Glomerular visceral epithelial cell (primary cell): Measurements from ENCODE around the gene DYSF.
"Not testable (repeated sequence)": the region's sequence is repeated elsewhere in the genome, so short reads cannot be mapped to it uniquely, and the experiment has no call there.

Experiments used
- DNase-seq: peaks from one replicate; pipeline ENCODE4 v3.0.0-alpha.2; 2016; ENCODE audit errors: extremely low spot score

Gene DYSF

DNA sequence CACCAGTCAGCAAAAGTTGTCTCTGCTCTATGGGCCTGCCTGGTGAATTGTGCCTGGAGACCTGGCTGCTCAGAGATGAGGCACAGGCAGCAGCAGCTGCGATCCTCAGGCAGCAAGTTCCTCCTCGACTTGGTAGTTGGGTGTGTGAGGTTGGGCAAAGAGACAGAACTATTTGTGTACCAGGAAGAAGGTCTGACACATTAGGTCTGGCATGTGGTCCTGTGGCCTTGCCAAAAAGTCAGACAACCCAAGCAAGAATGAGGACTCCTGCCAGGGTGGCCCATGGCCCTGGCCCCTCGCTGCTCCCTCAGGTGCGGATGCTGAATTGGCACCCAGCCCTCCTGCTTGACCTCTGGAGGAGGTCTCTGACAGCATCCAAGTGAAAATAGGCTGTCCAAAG, 192.7 kb downstream of the DYSF start:
- no peak for DNase-seq

DNA sequence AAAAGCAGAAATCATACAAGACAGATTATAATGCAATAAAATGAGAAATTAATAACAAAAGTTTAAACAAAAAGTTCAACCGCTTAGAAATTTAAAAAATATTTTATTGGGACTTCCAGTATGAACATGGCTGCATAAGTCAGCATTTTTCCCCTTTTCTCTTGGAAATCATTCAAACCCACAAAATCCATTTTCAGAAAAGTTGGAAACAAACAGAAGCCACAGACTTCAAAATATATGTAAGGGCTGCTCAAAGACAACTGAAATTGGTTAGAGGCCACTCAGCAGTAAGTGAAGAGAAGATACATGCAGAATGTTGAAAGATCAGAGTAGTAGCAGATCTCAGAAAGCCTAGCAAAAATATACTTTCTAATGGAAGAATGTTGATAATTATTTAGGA, 194.0 kb downstream of the DYSF start:
- DNase-seq, result no peak

DNA sequence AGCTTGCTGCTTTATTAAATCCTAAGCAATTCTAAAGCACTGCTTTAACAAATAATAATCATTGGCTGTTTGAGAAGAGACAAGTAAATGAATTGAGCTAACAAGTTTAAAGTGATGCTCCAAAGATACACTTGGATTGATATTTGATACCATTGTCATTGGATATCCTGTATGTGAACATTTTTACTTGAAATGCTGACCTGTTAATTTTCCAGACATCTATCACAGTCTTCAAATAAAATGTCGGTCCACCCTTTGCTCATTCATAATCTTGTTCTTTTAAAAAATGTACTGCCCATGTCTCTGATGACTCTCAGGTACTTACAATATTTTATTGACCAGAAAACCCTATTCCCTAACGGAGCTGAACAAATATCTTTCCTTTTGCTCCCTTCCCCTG, 202.1 kb downstream of the DYSF start:
- no peak for DNase-seq

DNA sequence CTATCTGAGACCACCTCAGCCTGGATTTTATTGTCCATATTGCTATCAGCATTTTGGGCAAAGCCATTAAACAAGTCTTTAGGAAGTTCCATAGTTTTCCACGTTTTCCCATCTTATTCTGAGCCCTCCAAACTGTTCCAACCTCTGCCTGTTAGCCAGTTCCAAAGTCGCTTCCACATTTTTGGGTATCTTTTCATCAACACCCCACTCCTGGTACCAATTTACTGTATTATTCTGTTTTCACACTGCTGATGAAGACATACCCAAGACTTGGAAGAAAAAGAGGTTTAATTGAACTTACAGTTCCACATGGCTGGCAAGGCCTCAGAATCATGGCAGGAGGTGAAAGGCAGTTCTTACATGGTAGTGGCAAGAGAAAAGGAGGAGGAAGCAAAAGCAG, 204.9 kb downstream of the DYSF start:
- not testable (repeated sequence) for DNase-seq

DNA sequence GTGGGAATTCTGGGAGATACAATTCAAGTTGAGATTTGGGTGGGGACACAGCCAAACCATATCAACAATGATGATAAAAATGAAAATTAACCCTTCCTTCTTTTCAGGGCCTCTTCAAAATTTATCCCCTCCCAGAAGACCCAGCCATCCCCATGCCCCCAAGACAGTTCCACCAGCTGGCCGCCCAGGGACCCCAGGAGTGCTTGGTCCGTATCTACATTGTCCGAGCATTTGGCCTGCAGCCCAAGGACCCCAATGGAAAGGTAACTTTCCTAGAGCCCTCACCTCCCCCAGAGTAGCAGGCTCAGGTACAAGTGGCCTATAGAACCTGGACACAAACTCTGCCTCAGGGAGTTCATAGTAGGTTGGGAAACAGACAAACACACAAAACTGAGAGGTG, 205.4 kb downstream of the DYSF start:
- DNase-seq, result no peak

DNA sequence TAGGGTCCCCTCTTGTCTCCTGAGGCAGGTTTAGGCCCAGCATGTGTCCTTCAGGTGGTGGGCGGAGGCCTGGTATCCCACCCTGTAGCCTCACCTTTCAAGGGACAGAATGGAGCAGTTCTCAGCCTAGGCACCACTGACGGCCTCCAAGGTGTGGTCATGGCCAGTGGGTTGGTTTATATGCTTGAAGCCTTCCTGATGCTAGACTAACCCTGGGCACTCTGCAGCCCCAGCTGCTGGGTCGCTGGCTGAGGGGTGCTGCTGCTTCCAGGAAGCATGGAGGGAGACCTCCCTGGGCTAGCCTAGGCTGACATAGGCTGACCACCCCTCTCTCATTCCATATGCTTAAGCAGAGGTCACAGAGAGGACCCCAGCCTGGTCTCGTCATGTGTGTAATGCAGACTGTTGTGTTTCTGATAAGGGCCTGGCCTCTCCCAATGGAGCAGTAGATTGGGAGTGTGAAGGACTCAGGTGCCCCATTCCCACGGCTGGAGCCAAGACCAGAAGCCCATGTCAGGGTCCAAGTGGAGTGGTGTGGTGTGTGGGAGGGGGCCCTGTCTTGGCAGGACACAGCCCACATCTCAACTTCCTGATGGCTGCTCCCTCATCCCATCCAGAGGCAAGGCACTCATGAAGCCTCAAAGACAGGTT, 206.6 kb downstream of the DYSF start:
- no peak for DNase-seq

DNA sequence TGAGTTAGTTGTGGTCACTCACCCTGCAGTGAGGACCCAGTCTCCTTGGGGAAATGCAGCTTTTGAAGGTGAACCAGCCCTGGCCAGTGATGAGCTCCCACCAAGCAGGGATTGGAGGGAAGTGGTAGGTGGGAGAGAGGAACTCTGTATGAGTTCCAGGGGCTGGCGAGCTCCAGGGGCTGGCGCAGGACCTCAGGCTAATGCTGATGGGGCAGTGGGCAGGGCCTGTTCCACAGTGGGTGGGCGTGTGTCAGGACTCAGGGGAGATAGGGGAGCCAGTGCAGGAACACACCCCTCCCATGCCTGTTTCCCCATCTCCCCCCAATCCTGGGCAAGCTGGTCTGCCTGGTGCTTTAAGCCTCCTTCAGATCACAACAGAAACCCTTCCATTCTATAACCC, 208.4 kb downstream of the DYSF start:
- DNase-seq, result no peak

DNA sequence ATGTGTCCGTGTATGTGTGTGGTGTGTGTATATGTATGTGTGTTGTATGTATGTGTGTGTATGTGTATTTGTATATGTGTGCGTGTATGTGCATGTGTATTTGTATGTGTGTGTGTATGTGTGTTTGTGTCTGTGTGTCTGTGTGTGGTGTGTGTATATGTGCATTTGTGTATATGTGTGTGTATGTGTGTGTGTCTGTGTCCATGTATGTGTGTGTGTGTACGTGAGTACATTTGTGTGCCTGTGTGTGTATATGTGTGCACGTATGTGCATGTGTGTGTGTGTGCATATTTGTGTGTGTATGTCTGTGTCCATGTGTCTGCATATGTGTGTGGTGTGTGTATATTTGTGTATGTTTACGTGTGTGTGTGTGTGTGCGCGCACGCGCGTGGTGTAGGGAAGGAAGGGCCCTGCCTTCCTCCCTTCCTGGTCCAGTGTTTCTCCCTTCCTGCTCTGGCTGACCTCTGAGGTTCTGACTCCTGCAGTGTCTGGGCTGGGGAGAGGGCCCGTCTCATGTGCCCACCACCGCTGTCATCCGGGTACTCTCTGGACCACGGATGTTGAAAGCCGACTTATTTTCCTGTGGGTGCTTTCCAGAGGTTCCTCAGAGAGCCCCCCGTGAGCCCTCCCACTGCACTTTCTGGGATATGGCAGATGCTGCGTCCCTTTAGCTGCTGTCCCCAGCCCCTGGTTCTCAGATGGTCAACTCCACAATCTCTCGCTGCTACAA, 209.5 kb downstream of the DYSF start:
- DNase-seq, result no peak

DNA sequence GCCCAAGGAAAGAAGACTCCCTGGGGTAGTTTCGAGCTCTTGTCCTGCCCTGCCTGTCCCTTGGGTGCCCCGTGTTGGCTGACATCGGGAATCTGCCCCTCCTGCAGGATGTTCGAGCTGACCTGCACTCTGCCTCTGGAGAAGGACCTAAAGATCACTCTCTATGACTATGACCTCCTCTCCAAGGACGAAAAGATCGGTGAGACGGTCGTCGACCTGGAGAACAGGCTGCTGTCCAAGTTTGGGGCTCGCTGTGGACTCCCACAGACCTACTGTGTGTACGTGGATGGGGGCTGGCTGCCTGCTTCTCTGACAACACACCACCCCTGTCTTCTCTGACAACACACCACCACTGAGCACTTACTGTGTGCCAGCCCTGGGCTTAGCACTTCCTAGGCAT, 210.8 kb downstream of the DYSF start:
- DNase-seq, result no peak

DNA sequence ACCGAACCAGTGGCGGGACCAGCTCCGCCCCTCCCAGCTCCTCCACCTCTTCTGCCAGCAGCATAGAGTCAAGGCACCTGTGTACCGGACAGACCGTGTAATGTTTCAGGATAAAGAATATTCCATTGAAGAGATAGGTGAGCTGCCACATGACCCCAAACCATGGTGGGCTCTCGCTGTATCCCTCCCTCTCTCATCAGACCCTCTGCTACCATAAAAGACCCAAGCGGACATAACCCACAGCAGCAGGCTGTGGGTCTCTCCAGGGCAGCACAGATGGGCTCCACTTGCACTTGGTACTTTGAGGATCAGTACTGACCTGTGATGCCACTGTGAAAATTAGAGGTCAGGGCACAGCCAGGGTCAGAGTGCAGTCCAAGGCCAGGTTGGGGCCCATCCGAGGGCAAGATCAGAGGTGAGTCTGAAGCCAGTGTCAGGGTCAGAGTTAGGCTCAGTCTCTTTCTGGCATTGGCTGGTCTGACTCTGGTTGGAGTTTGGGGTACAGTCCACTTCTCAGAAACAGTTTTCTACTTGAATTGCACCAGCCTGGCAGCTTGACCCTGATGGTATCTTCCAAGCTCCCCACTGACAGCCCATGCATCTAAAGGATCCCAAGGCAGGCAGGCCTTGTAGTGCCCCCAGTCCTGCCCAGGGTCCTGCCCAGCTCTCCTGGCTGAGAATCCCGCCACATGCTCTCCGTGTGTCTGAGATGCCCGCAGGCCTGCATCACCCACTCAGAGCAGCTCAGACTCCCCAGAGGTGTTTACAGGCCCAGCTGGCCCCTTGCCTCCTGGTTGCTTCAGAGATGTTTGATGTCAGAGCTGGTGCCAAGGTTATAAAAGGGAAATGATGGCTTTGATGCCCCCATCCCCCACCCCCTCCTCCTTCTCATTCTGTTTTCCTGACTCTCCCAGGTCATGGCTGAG, 212.1 kb downstream of the DYSF start:
- DNase-seq, result no peak

DNA sequence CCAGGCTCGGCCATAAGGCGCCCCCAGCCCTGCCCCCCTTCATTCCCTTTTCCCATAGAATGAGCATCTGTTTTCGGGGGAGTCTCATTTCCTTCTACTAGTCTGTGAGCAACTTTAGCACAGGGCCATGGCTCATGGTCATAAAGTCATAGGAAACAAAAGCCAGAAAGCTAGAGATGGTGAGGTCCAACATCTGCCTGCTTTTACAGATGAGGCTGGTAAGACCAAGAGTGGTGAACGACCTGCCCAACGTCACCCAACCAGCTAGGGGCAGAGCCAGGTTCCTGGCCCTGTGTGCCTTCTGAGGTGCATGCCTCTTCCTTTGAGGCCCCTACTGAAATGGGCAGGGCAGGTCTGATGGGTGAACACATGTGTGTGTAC, 212.7 kb downstream of the DYSF start:
- no peak for DNase-seq

DNA sequence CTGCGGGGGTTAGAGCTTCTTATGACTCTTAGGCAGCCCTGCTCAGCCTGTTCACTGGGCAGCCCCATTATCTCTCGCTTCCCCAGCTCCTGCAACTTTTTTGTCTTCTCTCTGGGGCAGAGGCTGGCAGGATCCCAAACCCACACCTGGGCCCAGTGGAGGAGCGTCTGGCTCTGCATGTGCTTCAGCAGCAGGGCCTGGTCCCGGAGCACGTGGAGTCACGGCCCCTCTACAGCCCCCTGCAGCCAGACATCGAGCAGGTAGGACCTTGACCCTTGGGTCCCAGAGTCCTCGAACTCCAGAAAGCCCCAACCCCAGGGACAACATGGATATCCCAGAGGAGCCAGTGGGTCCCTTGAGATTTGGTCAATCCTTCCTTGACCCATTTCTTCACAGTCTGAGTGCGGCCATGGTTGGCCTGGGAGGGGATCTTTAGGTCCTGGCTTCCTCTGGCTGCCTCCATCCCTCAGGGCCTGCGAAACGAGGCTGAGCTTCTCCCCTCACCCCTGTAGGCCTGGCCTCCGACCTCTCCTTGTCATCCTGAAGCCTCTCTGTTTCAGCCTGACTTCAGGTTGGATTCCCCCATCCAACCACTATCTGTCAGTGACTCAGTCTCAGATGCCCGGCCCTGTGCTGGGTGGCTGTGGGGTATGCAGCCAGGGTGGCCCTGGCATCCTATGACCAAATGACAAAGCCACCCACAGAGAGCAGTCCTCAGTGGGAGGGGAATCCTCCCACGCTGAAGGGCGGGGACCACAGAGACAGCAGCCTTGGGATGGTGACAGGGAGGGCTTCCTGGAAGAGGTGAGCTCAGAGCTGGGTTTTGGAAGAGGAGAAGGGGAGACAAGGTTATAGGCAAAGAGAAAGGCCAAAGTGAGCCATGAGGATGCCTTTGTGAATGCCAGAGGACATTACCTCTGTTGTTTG, 214.2 kb downstream of the DYSF start:
- DNase-seq, result no peak

DNA sequence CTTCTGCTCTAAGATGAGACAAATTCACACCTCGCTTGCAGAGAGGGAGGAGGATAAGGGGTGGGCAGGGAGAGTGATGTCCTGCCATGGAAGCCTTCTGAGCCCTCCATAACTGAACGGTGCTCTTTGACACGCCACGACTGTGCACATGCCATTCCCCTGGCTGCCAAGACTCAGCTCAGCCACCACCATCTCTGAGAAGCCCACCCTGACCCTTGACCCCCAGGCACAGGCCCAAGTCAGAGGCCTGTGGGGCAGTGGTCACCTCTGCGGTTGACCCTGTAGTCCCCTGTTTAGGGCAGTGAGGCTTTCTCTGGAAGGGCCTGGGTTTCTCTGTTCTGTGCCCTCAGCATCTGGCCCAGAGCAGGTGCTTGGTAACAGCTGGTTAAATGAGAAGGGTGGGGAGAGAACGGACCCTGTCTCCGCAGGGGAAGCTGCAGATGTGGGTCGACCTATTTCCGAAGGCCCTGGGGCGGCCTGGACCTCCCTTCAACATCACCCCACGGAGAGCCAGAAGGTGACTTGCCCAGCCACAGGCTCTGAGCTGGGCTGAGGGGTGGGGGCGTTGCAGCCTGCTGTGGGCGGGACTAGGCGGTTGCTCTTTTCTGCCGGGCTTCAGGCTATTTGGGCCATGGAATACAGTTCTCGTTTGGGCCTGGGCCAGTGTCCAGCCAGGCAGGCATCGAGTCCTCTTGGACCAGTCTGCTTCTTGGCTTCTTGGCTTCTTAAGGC, 215.1 kb downstream of the DYSF start:
- DNase-seq, result no peak

DNA sequence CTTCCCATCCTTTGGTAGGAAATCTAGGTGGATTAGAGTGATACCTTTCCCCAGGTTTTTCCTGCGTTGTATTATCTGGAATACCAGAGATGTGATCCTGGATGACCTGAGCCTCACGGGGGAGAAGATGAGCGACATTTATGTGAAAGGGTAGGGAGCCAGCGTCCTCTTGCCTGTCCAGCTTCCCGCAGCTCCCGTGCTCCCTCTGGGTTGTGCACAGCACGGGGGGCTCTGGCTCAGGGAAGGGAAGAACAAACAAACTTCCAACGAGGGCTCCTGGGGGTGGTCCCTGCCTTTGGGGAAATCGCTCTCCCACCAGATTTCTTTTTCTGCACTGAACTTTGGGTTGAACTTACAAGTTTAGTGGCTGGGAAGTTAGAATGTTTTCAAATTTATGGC, 215.7 kb downstream of the DYSF start:
- no peak for DNase-seq

DNA sequence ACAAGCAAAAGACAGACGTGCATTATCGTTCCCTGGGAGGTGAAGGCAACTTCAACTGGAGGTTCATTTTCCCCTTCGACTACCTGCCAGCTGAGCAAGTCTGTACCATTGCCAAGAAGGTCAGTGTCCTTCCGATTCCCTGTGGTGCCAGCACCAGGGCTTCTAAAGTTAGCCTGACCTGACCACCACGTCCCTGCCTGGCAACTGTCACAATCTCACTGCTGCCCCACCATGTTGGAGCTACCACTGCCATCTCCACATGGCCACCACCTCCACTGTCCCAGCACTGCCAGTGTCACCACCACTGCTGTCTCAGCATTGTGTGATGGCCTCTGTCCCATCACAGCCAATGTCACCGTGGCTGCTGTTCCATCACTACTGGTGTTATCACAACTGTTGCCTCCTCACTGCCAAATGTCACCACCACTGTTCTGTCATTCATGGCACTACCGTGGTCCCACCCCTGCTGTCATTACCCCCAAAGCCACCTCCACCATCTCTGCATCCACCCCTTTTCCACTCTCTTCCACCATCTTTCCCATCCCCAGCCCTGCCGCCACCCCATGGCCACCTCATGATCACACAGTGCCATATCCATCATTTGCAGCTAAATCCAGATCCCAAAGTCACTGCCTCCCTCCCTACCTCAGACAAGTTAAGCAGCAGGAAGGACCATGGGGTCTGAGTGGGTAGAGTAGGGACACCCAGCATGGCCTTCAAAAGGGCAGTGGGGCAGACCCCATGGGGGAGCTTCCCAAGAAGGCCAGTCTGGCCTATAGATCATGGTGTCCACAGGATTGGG, 216.5 kb downstream of the DYSF start:
- no peak for DNase-seq

DNA sequence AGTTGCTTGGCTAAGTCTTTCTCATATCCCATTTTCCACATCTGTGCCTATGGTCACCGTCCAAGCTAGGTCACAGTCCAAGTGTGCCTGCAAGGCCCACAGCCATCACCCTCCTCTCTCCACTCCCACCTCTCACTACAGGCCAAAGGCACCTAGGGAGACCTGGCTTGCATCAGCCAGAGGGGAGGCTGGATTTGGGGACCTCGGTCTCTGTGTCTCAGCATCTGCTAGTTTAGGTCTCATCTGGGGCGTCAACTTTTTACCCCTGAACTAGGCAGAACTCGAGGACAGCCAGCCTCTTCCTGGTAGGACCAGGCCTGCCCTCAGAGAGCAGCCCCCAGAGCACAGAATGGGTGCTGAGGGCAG, 217.1 kb downstream of the DYSF start:
- no peak for DNase-seq

DNA sequence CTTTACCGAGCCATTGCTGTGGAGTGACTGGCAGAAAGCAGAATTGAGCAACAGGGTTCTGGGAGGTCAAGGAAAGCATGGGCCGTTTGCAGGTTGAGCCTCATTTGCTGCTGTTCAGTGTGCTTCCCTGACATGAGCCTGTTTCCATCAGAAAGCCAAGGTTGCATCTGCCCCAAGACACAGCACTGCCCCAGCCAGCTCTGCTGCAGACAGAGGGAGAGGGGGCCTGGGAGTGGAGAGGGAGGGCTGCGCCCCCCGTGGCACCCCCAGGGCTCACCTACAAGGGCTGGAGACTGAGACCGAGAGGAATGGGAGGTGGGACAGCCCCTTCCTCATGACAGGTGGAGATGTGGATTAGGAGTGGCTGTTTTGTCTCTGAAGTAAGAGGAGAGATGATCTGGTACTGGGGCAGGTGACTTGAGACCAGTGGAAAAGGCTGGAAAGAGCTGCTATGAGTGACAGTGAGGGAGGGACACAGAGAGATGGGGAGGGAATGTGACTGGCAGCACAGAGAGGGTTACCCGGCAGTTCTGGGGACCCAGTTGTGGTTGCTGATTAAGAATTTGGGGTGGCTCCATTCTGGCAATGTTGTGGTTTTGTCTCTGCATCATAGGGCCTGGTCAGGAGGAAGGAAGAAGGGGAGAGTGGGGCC, 218.0 kb downstream of the DYSF start:
- no peak for DNase-seq

DNA sequence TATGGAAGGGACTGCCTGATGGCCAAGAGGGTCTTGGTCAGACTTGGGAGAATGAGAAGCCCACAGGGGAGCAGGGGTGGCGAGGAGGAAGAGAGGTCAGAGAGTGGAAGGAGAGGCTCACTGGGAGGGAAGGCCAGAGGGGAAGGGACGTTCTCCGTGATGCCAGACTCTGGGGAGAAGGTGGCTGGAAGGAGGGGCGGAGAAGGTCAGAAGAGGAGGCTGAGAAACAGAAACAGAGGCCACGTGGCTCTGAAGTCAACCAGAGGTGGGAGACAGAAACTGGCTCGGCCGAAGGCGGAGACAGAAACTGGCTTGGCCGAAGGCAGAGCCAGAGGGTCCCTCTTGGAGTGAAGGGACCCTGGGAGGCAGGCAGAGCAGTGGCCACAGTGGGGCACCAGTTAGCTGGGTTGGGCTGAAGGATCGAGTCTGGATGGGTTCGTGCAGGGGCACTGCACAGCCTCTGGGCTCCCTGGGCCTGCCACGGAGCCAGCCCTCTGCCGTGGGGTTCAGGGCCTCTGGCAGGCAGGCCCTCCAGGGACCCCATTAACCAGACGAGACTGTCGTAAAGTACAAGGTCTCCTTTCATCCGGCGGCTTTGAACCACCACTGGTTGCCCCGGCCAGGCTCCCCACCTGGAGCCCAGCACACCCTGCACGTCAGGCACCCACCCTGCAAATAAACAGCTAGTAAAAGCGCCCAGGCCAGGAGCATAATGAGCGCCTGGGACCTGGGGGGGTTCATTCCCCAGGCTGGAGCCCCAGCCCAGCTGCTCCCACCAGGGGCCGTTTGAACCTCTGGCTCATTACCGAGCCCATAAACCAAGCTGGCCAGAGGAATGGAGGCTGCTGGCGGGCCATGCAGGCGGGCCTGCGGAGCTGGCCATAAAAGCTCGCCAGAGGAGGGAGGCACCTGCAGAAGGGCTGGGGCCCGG, 218.8 kb downstream of the DYSF start:
- no peak for DNase-seq
